Transverse colon (tissue), 3 donors: Measurements from ENCODE around the gene NCK1.
"Not testable (repeated sequence)": the region's sequence is repeated elsewhere in the genome, so short reads cannot be mapped to it uniquely, and the experiment has no call there.

Experiments
- POLR2A ChIP-seq: fragments of 450-650 bp; IDR thresholded peaks from one replicate; pipeline ENCODE4 v1.6.1; 2016; ENCODE audit warnings: antibody characterized with exemption, mild to moderate bottlenecking, moderate library complexity
- POLR2AphosphoS5 ChIP-seq, 3 donors: sonication (generic); formaldehyde crosslinking; IDR thresholded peaks; one replicate each; pipeline ENCODE4 v1.6.1; 2016; ENCODE audit warnings: antibody characterized with exemption in 3 of 3

DNA sequence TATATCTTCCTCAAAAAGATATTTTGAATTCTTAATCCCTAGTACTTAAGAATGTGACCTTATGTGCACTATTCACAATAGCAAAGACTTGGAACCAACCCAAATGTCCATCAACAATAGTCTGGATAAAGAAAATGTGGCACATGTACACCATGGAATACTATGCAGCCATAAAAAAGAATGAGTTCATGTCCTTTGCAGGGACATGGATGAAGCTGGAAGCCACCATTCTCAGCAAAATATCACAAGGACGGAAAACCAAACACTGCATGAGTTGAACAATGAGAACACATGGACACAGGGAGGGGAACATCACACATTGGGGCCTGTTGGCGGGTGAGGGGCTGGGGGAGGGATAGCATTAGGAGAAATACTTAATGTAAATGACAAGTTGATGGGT, 17.5 kb downstream of the NCK1 start:
- not testable (repeated sequence) for TF ChIP-seq POLR2AphosphoS5 (IDR thresholded peaks at IDR 0.05); POLR2A
